GM12891 (cell line): ENCODE data around the gene CUBN.

ENCODE experiments used
- PAX5 ChIP-seq: IDR thresholded peaks from 2 replicates; pipeline ENCODE4 v1.6.1; 2011; ENCODE audit warnings: low read length, moderate library complexity, mild to moderate bottlenecking; ENCODE audit not compliant: insufficient read depth, severe bottlenecking
- POLR2A ChIP-seq: IDR thresholded peaks from 2 replicates; pipeline ENCODE4 v1.6.1; 2011; ENCODE audit warnings: low read depth, low read length, control low read depth
- POLR2AphosphoS5 ChIP-seq: IDR thresholded peaks from 2 replicates; pipeline ENCODE4 v1.6.1; 2011; ENCODE audit warnings: low read depth, low read length, control low read depth
- POU2F2 ChIP-seq: IDR thresholded peaks from 2 replicates; pipeline ENCODE4 v1.6.1; 2011; ENCODE audit warnings: low read depth, mild to moderate bottlenecking, control low read depth, low read length, moderate library complexity
- SPI1 ChIP-seq: IDR thresholded peaks from 2 replicates; pipeline ENCODE4 v1.6.1; 2011; ENCODE audit warnings: low read depth, low read length, control low read depth
- TAF1 ChIP-seq: IDR thresholded peaks from 2 replicates; pipeline ENCODE4 v1.6.1; 2011; ENCODE audit warnings: low read depth, low read length, control low read depth

DNA sequence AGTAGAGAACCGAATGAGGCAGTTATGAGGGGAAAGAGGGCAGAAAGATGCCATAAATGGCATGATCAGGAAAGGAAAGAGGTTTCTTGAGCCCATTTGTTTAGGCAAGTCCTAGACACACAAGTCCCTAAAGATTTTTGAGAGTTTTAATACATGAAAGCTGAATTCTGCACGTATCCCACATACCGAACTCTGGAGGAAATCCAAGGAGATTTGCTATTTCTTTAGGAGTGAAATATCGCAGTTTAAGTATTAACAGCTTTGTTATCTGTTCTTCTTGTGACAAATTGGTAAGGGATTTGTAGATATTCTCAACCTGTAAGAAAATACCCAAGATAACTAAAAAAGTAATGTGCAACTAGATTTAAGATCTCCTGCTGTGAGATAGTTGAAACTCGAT is 23.7 kb upstream of the CUBN start:
- no peak for TF ChIP-seq TAF1
- TF ChIP-seq POLR2A: no peak
- TF ChIP-seq POLR2AphosphoS5: no peak
- TF ChIP-seq POU2F2: no peak
- TF ChIP-seq SPI1: no peak
- TF ChIP-seq PAX5: no peak
